ENCODE data around the gene COQ8A. TPM values are rescaled to one million over a fixed set of nuclear protein-coding genes. Genes with fewer than 3 reads are reported as not detected.

Gene COQ8A
- total RNA-seq, 2 donors from 2014 or later = 61.8 to 66.1 TPM

GRCh38 chr1:226987179-226987536 is 47.1 kb downstream of the COQ8A start:
- peaks cover 0 to 7% of the 10 kb centered on the region in 2 donors for H3K36me3 ChIP-seq
- H3K27ac ChIP-seq = peak overlapping the region in 1 of 2 donors; percentile 81
- no peaks in the 10 kb centered on the region for H3K27me3 ChIP-seq (replicated peaks; ENCODE audit: insufficient read depth)
- no peak for DNase-seq (ENCODE audit: low spot score)
- intact Hi-C loops (cut with DNase I) = loop anchor here (5.0 kb wide), 1 partner anchor 45 kb away; the partner anchor contains the start of gene COQ8A
- peaks cover 22% of the 10 kb centered on the region for H3K4me1 ChIP-seq (replicated peaks)
- no peak for TF ChIP-seq CTCF (IDR thresholded peaks at IDR 0.05)
- no peak for TF ChIP-seq POLR2A (IDR thresholded peaks at IDR 0.05)
- TF ChIP-seq POLR2AphosphoS5 (IDR thresholded peaks at IDR 0.05) = no peak
- no peak overlapping the region for H3K4me3 ChIP-seq
- WGBS = 77% methylated on average over 8 of the region's 8 CpGs
- H3K9me3 ChIP-seq = no peaks in the 10 kb centered on the region

GRCh38 chr1:226987623-226988333 is 47.7 kb downstream of the COQ8A start:
- Histone ChIP-seq H3K4me3 (no peak overlapping the region), H3K27ac (peak overlapping the region; percentile 42 to 81), H3K27me3 (replicated peaks; ENCODE audit: insufficient read depth) (no peaks in the 10 kb centered on the region), H3K36me3 (peaks cover 0 to 7% of the 10 kb centered on the region in 2 donors), H3K4me1 (replicated peaks) (peaks cover 22% of the 10 kb centered on the region), H3K9me3 (no peaks in the 10 kb centered on the region)
- no peak for TF ChIP-seq CTCF (IDR thresholded peaks at IDR 0.05)
- TF ChIP-seq POLR2AphosphoS5 (IDR thresholded peaks at IDR 0.05) = no peak
- WGBS = 64% methylated on average over 16 of the region's 16 CpGs
- intact Hi-C loops (cut with DNase I) = loop anchor here (5.0 kb wide), 1 partner anchor 45 kb away; the partner anchor contains the start of gene COQ8A
- no peak for DNase-seq (ENCODE audit: low spot score)

GRCh38 chr1:226988334-226988666 is 48.2 kb downstream of the COQ8A start:
- peaks cover 0 to 2% of the 10 kb centered on the region in 2 donors for H3K36me3 ChIP-seq
- TF ChIP-seq POLR2A (IDR thresholded peaks at IDR 0.05) (no peak), POLR2AphosphoS5 (IDR thresholded peaks at IDR 0.05) (peak; percentile 88)
- intact Hi-C loops (cut with DNase I) = loop anchor here (5.0 kb wide), 1 partner anchor 46 kb away; the partner anchor contains the start of gene COQ8A
- peaks cover 22% of the 10 kb centered on the region for H3K4me1 ChIP-seq (replicated peaks)
- H3K4me3 ChIP-seq = no peak overlapping the region
- H3K27ac ChIP-seq = peak overlapping the region; percentile 66 to 81
- no peaks in the 10 kb centered on the region for H3K27me3 ChIP-seq (replicated peaks; ENCODE audit: insufficient read depth)
- DNase-seq (ENCODE audit: low spot score) = peak; percentile 89
- no peaks in the 10 kb centered on the region for H3K9me3 ChIP-seq
- WGBS = 20% methylated on average over 3 of the region's 3 CpGs

- H3K27ac ChIP-seq = peak overlapping the region; percentile 66 to 81
- 44% methylated on average over 12 of the region's 12 CpGs for WGBS
- TF ChIP-seq CTCF (IDR thresholded peaks at IDR 0.05) = no peak
- TF ChIP-seq POLR2AphosphoS5 (IDR thresholded peaks at IDR 0.05) = no peak
- TF ChIP-seq POLR2A (IDR thresholded peaks at IDR 0.05) = no peak
- DNase-seq (ENCODE audit: low spot score) = no peak
- no peaks in the 10 kb centered on the region for H3K9me3 ChIP-seq
- H3K36me3 ChIP-seq = no peaks in the 10 kb centered on the region
- no peak overlapping the region for H3K4me3 ChIP-seq
- no peaks in the 10 kb centered on the region for H3K27me3 ChIP-seq (replicated peaks; ENCODE audit: insufficient read depth)
- H3K4me1 ChIP-seq (replicated peaks) = peaks cover 22% of the 10 kb centered on the region
- intact Hi-C loops (cut with DNase I) = loop anchor here (5.0 kb wide), 1 partner anchor 47 kb away; the partner anchor contains the start of gene COQ8A
These were observed 49.2 kb downstream of the COQ8A start for GRCh38 chr1:226989085-226989920.

GRCh38 chr1:226990133-226990716 is 50.1 kb downstream of the COQ8A start:
- DNase-seq (ENCODE audit: low spot score) = no peak
- peak overlapping the region; percentile 66 to 81 for H3K27ac ChIP-seq
- TF ChIP-seq POLR2A (IDR thresholded peaks at IDR 0.05) = no peak
- no peak for TF ChIP-seq POLR2AphosphoS5 (IDR thresholded peaks at IDR 0.05)
- no peak for TF ChIP-seq CTCF (IDR thresholded peaks at IDR 0.05)
- intact Hi-C loops (cut with DNase I) = no loop called here
- H3K9me3 ChIP-seq = no peaks in the 10 kb centered on the region
- WGBS = 67% methylated on average over 10 of the region's 10 CpGs
- H3K4me1 ChIP-seq (replicated peaks) = peaks cover 22% of the 10 kb centered on the region
- H3K36me3 ChIP-seq = no peaks in the 10 kb centered on the region
- H3K27me3 ChIP-seq (replicated peaks; ENCODE audit: insufficient read depth) = no peaks in the 10 kb centered on the region
- no peak overlapping the region for H3K4me3 ChIP-seq

All from prostate gland (tissue), 2 donors.